HepG2 (cell line): ENCODE measurements around the gene SMIM41.

ENCODE experiments used
- ARID2 ChIP-seq: sonication (generic); formaldehyde crosslinking; IDR thresholded peaks from 2 replicates; pipeline ENCODE4 v1.8.1; 2022; ENCODE audit warnings: mild to moderate bottlenecking, missing genetic modification reagents, borderline replicate concordance
- PRMT3 ChIP-seq: sonication (generic); formaldehyde crosslinking; IDR thresholded peaks from 2 replicates; pipeline ENCODE4 v1.8.1; 2022; ENCODE audit warnings: low read depth, mild to moderate bottlenecking, moderate library complexity, missing genetic modification reagents, borderline replicate concordance
- ZNF441 ChIP-seq: sonication (generic); formaldehyde crosslinking; IDR thresholded peaks from 2 replicates; pipeline ENCODE4 v1.7.0; 2021; ENCODE audit warnings: missing genetic modification reagents, borderline replicate concordance

DNA sequence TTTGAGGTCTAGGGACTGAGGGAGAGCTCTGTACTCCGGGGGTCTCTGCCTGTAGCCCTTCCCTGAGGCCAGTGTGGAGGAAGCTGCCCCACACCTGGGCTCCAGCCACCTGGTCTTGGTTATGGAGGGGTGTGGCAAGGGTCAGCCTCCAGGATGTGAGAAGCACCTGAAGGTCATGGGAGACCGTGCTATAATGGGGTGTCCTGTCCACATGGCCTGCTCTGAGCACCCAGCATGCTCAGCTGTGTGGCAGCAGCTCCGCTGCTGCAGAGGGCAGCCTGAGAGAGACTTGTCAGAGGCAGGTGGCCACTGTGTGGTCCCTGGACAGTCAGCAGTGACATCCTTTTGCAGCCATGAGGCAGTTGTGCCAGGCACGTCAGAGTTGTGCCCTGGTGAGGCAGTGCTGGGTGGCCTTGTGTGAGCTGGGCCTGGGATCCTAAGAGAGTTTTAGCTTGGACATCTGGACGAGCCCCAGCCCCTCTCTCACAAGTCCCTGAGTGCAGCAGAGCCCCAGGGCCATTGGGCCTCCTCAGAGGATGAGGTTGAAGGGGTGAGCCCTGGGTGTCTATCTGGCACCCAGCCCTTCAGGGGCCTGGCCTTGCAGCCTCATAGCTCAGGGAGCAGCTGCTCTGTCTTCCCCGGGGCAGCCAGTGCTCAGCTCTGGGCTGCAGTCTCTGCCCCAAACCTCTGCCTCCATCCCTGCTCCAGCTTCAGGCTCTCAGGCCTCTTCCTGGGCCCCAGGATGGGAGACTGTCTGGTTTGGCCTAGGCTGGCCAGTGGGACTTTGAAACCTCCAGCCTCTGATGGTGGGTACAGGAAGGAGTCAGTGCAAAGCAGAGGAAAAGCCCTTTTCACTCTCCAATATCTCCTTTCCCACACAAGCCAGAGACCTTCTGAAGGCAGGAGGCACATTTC, 17.1 kb upstream of the SMIM41 start:
- TF ChIP-seq ARID2 (CRISPR knock-in tag): no peak
- TF ChIP-seq ZNF441 (CRISPR knock-in tag): no peak
- TF ChIP-seq PRMT3 (CRISPR knock-in tag): no peak
